PC-3 (cell line): ENCODE results near the gene PTPN5. TPM values are rescaled to one million over a fixed set of nuclear protein-coding genes. Genes with fewer than 3 reads are reported as not detected.

Experiments
- ATAC-seq: fragments of 200-7000 bp; cut with Tn5 transposase; 2 replicates; pipeline ENCODE4 v1.9.1; 2020; ENCODE audit warnings: mild to moderate bottlenecking, moderate library complexity
- BruUV-seq: library from RNA; stranded (reverse); fragments of 400-500 nt; replicated peaks from 2 replicates; lab custom pipeline; 2021; lab: Mats Ljungman, UMichigan
- CTCF ChIA-PET: fragments of 300-600 bp; sonication (Branson Sonifier 250); formaldehyde crosslinking; loops from one replicate; lab custom pipeline; 2022; ENCODE audit warnings: antibody characterized with exemption; lab: Charles Lee
- POLR2A ChIA-PET: fragments of 300-600 bp; sonication (Branson Sonifier 250); formaldehyde crosslinking; loops from one replicate; lab custom pipeline; 2022; ENCODE audit warnings: antibody characterized with exemption; ENCODE audit not compliant: unreplicated experiment; lab: Charles Lee
- DNase-seq: peaks from one replicate; pipeline ENCODE4 v3.0.0-alpha.2; 2015
- H2AFZ ChIP-seq: fragments of 300-600 bp; sonication (generic); 2 replicates; pipeline ENCODE4 v1.6.0; 2016; ENCODE audit warnings: antibody characterized with exemption, low read length
- H3F3A ChIP-seq: fragments of 300-600 bp; sonication (generic); one replicate; pipeline ENCODE4 v1.6.0; 2017; ENCODE audit warnings: antibody characterized with exemption, low read length, control low read depth, mild to moderate bottlenecking; ENCODE audit not compliant: unreplicated experiment
- H3K27ac ChIP-seq: fragments of 300-600 bp; sonication (generic); 2 replicates; pipeline ENCODE4 v1.5.1; 2016; ENCODE audit warnings: mild to moderate bottlenecking, low read length
- H3K27me3 ChIP-seq: fragments of 300-600 bp; sonication (generic); 2 replicates; pipeline ENCODE4 v1.6.1; 2016; ENCODE audit warnings: low read length, mixed read lengths
- H3K36me3 ChIP-seq: fragments of 300-600 bp; sonication (generic); 2 replicates; pipeline ENCODE4 v1.6.1; 2016; ENCODE audit warnings: low read depth, mixed run types, low read length, mixed read lengths
- H3K4me1 ChIP-seq: fragments of 300-600 bp; sonication (generic); 2 replicates; pipeline ENCODE4 v1.5.1; 2016; ENCODE audit warnings: low read length; ENCODE audit not compliant: insufficient read depth
- H3K4me2 ChIP-seq: fragments of 300-600 bp; sonication (generic); 2 replicates; pipeline ENCODE4 v1.6.0; 2016; ENCODE audit warnings: low read length
- H3K4me3 ChIP-seq: fragments of 300-600 bp; sonication (generic); 2 replicates; pipeline ENCODE4 v1.5.1; 2016; ENCODE audit warnings: mild to moderate bottlenecking, low read length, mixed read lengths
- H3K79me2 ChIP-seq: fragments of 300-600 bp; sonication (generic); 2 replicates; pipeline ENCODE4 v1.6.1; 2017; ENCODE audit warnings: low read length, mixed read lengths
- H3K9ac ChIP-seq: fragments of 300-600 bp; sonication (generic); 2 replicates; pipeline ENCODE4 v1.6.0; 2016; ENCODE audit warnings: mild to moderate bottlenecking, low read length
- H3K9me2 ChIP-seq: fragments of 300-600 bp; sonication (generic); replicated peaks from 2 replicates; pipeline ENCODE4 v1.6.1; 2016; ENCODE audit warnings: mixed run types, low read length, mixed read lengths
- H3K9me3 ChIP-seq: fragments of 300-600 bp; sonication (generic); 2 replicates; pipeline ENCODE4 v1.6.1; 2016; ENCODE audit warnings: low read length, mixed read lengths
- H4K20me1 ChIP-seq: fragments of 300-600 bp; sonication (generic); 2 replicates; pipeline ENCODE4 v1.6.1; 2016; ENCODE audit warnings: low read length, mixed read lengths
- EZH2 ChIP-seq: fragments of 300-600 bp; sonication (generic); IDR thresholded peaks from one replicate; pipeline ENCODE4 v1.6.1; 2017; ENCODE audit warnings: antibody characterized with exemption, mild to moderate bottlenecking, low read length; ENCODE audit not compliant: unreplicated experiment
- EZH2phosphoT487 ChIP-seq: fragments of 300-600 bp; sonication (generic); IDR thresholded peaks from 2 replicates; pipeline ENCODE4 v1.6.1; 2018; ENCODE audit warnings: mild to moderate bottlenecking, antibody characterized with exemption, low read length, borderline replicate concordance
- intact Hi-C: fragments of 100-400 bp; cut with micrococcal nuclease; formaldehyde crosslinking; loops from 2 replicates; pipeline ENCODE4 v1.9.0; 2023
- total RNA-seq: library from RNA; depleted of rRNA; stranded (reverse); fragments of >200 nt; gene quantifications from 2 replicates; pipeline ENCODE4 v1.2.3, GENCODE V29; 2014
- TF ChIP-seq, protein P1 (sequence below): fragments of 300-600 bp; sonication (generic); conservative IDR thresholded peaks from 2 replicates; pipeline ENCODE4 v1.5.1; 2017; ENCODE audit warnings: antibody characterized with exemption, low read depth, mild to moderate bottlenecking, low read length

Gene PTPN5
- total RNA-seq, 1 experiment from 2014 or later, result 0.95 TPM

DNA sequence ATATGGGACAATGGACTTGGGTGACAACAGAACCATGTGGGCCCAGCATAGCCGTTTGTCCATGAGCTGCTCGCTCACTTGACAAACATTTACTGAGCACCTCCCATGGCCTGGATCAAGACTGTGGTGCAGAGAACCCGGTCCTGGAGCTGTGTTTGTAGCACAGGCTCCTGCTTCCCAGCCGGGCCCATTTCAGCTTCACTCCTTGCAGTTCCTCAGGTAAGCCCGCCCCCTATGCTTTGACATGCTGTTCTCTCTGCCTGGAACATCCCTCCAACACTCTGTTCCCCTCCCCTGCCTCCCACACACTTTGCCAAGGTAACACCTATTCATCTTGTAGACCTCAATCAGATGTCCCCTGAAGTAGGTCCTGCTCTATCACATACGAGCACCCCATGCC is 46.3 kb downstream of the PTPN5 start:
- TF ChIP-seq, protein P1, sequence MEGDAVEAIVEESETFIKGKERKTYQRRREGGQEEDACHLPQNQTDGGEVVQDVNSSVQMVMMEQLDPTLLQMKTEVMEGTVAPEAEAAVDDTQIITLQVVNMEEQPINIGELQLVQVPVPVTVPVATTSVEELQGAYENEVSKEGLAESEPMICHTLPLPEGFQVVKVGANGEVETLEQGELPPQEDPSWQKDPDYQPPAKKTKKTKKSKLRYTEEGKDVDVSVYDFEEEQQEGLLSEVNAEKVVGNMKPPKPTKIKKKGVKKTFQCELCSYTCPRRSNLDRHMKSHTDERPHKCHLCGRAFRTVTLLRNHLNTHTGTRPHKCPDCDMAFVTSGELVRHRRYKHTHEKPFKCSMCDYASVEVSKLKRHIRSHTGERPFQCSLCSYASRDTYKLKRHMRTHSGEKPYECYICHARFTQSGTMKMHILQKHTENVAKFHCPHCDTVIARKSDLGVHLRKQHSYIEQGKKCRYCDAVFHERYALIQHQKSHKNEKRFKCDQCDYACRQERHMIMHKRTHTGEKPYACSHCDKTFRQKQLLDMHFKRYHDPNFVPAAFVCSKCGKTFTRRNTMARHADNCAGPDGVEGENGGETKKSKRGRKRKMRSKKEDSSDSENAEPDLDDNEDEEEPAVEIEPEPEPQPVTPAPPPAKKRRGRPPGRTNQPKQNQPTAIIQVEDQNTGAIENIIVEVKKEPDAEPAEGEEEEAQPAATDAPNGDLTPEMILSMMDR, result no peak
- TF ChIP-seq EZH2phosphoT487, result no peak
- no peak for TF ChIP-seq EZH2
- Histone ChIP-seq H3K9ac (no peak overlapping the region), H3K4me3 (no peak overlapping the region), H3K9me2 (no peaks in the 10 kb centered on the region), H3K27ac (no peak overlapping the region), H3K79me2 (no peaks in the 10 kb centered on the region), H3K4me1 (peaks cover 15% of the 10 kb centered on the region), H3F3A (no peaks in the 10 kb centered on the region), H3K36me3 (no peaks in the 10 kb centered on the region), H3K9me3 (no peaks in the 10 kb centered on the region), H3K27me3 (no peaks in the 10 kb centered on the region), H2AFZ (no peak overlapping the region), H3K4me2 (no peak overlapping the region), H4K20me1 (no peaks in the 10 kb centered on the region)
- POLR2A ChIA-PET, result no interaction called here
- BruUV-seq, result no TSS peak
- intact Hi-C loops, result no loop called here
- DNase-seq, result no peak
- no peak for ATAC-seq
- CTCF ChIA-PET, result no interaction called here

GRCh38 chr11:18743900-18744514 is 47.6 kb downstream of the PTPN5 start:
- Histone ChIP-seq H3K4me2 (no peak overlapping the region), H3K9me2 (no peaks in the 10 kb centered on the region), H3K79me2 (no peaks in the 10 kb centered on the region), H4K20me1 (no peaks in the 10 kb centered on the region), H3K4me1 (peaks cover 3% of the 10 kb centered on the region; the same call in 1 of the 2 replicates), H3K36me3 (no peaks in the 10 kb centered on the region), H2AFZ (no peak overlapping the region), H3F3A (no peaks in the 10 kb centered on the region), H3K27ac (no peak overlapping the region), H3K9me3 (no peaks in the 10 kb centered on the region), H3K9ac (no peak overlapping the region), H3K27me3 (no peaks in the 10 kb centered on the region), H3K4me3 (no peak overlapping the region)
- ChIA-PET CTCF (interaction anchor here (0.8 kb wide), 1 partner anchor 20 kb away, joined by 4 read pairs; no protein-coding TSS in a partner anchor), POLR2A (no interaction called here)
- intact Hi-C loops, result no loop called here
- no peak for ATAC-seq
- TF ChIP-seq EZH2phosphoT487 (no peak), EZH2 (no peak)
- TF ChIP-seq, protein P1, result no peak
- no peak for DNase-seq
- no TSS peak for BruUV-seq

GRCh38 chr11:18743365-18743764 is 48.2 kb downstream of the PTPN5 start:
- H3K9ac ChIP-seq, result no peak overlapping the region
- H3K4me2 ChIP-seq, result no peak overlapping the region
- POLR2A ChIA-PET, result no interaction called here
- H2AFZ ChIP-seq, result no peak overlapping the region
- no peaks in the 10 kb centered on the region for H3K79me2 ChIP-seq
- no peaks in the 10 kb centered on the region for H3K36me3 ChIP-seq
- DNase-seq (no peak), ATAC-seq (no peak)
- TF ChIP-seq EZH2, result no peak
- no peak for TF ChIP-seq EZH2phosphoT487
- TF ChIP-seq, protein P1, result no peak
- intact Hi-C loops, result no loop called here
- no peaks in the 10 kb centered on the region for H4K20me1 ChIP-seq
- no peaks in the 10 kb centered on the region for H3K4me1 ChIP-seq
- no peaks in the 10 kb centered on the region for H3F3A ChIP-seq
- CTCF ChIA-PET, result interaction anchor here (0.8 kb wide), 1 partner anchor 21 kb away, joined by 4 read pairs; no protein-coding TSS in a partner anchor
- H3K9me2 ChIP-seq, result no peaks in the 10 kb centered on the region
- H3K9me3 ChIP-seq, result no peaks in the 10 kb centered on the region
- BruUV-seq, result no TSS peak
- no peak overlapping the region for H3K27ac ChIP-seq
- no peak overlapping the region for H3K4me3 ChIP-seq
- H3K27me3 ChIP-seq, result no peaks in the 10 kb centered on the region
